GM18526 (cell line): ENCODE measurements around the gene TEKT5.

Experiments used
- POLR2A ChIP-seq: IDR thresholded peaks from 3 replicates; pipeline ENCODE4 v1.6.1; 2011; ENCODE audit not compliant: insufficient read length; ENCODE audit errors: extremely low read depth

TEKT5 gene

GRCh38 chr16:10629592-10629963 lies 65.2 kb downstream of the TEKT5 start:
- no peak for TF ChIP-seq POLR2A

DNA sequence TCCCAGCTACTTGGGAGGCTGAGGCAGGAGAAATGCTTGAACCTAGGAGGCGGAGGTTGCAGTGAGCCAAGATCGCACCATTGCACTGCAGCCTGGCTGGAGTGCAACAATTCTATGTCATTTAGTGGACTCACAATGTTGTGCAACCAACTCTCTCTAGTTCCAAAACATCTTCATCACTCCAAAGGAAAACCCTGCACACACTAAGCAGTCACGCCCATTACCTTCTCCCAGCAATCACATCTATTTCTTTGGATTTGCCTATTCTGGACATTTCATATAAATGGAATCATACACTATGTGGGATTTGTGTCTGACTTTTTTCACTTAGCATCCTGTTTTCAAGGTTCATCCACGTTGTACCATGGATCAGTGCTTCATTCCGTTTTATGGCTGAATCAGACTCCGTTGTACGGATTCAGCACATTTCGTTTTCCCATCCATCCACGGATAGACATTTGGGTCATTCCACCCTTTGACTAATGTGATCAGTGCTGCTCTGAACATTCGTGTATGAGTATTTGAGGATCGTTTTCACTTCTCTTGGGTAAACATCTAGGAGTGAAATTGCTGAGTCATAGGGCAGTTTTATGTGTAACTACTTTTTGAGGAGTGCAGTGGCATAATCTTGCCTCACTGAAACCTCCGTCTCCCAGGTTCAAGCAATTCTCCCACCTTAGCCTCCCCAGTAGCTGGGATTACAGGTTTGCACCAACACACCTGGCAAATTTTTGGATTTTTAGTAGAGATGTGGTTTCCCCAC lies 69.0 kb downstream of the TEKT5 start:
- TF ChIP-seq POLR2A, result no peak

DNA sequence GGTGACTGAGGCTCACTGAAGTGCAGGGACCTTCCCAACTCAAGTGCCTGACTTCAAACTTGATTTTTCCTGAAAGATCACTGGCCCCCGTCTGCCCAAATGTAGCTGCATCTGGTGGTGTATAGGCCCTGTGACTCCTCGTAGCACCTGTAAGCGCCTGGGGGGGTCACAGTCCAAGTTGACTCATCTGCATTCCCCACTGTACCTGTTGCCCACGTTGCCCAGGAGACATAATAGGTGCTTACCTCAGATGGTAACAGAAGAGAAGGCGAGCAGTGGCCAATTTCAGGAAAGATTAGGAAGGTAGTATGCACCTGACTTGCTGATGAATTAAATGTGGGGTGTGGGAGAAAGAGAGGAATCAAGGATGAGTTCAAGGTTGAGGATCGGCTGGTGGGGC lies 70.2 kb downstream of the TEKT5 start:
- TF ChIP-seq POLR2A, result no peak

GRCh38 chr16:10623059-10623458 lies 71.7 kb downstream of the TEKT5 start:
- no peak for TF ChIP-seq POLR2A

GRCh38 chr16:10622036-10622921 lies 72.5 kb downstream of the TEKT5 start:
- no peak for TF ChIP-seq POLR2A

- TF ChIP-seq POLR2A, result no peak
These were observed 74.6 kb downstream of the TEKT5 start for GRCh38 chr16:10620120-10620519.

DNA sequence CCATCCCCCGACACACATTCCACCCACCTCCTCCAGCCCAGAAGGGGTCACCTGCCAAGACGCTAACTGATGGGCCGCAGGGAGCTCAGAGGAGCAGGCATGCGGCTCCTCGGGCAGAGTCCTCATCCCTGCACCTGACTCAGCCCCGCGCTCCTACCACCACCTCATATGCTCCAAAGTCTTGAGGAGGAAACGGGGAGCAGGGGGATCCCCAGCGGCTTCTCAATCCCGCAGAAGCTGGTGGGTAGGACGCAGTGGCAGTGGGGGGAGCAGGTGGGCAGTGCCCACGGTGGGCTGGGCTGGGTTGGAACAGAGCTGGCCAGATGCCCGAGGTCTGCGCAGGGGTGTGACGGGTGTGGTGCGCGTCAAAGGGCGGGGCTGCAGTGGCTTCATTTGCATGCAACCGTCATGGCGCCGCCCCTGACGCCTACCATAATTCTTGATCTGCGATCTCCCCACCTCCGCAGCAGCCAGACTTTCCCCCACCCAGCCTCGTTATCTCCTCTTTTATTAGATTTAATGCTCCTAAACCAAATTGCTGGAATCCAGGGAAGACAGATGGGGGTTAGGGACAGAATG lies 75.4 kb downstream of the TEKT5 start:
- TF ChIP-seq POLR2A, result no peak

GRCh38 chr16:10618710-10619209 lies 76.0 kb downstream of the TEKT5 start:
- TF ChIP-seq POLR2A, result no peak

- TF ChIP-seq POLR2A, result no peak
These were observed 76.9 kb downstream of the TEKT5 start for GRCh38 chr16:10617662-10618420.

GRCh38 chr16:10616756-10617640 lies 77.7 kb downstream of the TEKT5 start:
- TF ChIP-seq POLR2A, result no peak

GRCh38 chr16:10616419-10616755 lies 78.3 kb downstream of the TEKT5 start:
- TF ChIP-seq POLR2A, result no peak

GRCh38 chr16:10614685-10615084 lies 80.0 kb downstream of the TEKT5 start:
- TF ChIP-seq POLR2A, result no peak

DNA sequence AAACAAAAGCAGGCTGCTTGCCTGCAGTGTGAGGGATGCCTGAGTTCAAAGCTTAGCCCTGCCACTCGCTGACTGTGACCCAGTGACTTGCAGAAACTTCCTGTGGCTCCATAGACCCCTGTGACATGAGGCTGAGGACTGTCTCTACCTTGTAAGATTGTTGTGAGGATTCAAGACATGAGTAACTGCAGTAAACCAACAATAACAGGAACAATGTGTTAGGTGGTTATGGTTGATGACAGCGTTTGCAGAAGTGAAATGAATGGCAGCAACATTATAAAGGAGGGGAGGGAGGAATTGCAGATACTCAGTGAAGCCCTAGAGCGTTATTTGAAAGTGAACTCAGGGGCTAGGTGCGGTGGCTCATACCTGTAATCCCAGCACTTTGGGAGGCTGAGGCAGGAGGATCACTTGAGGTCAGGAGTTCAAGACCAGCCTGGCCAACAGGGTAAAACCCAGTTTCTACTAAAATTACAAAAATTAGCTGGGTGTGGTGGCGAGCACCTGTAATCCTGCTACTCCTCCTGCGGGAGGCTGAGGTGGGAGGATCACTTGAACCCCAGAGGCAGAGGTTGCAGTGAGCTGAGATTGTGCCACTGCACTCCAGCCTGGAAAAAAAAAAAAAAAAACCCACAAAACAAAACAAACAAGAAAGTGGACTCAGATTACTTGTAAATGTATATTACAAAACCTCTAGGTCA lies 80.8 kb downstream of the TEKT5 start:
- TF ChIP-seq POLR2A, result no peak

- no peak for TF ChIP-seq POLR2A
These were observed 82.0 kb downstream of the TEKT5 start for GRCh38 chr16:10612649-10613179.

DNA sequence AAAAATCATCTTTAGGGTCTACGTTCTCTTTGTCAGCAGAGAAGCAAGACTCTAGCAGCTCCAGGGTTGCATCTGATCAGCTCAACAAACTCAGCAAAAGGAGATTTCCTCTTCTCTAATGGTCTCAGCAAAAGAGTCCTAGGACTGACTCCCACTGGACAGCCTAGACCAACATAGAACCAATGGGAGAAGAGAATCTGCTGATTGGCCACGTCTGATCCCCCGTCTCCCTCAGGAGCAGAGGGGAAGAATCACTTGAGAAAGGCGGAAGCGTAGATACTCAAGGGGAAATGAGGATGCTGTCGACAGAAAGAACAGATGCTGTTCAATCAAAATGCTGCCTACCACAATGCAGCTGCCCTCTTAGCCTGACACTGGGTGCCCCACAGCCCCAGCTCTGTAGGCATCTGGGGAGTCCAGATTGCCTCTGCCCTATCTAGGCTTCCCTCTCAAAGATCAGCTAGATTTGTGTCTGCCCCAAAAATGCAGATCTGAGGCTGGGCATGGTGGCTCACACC lies 82.8 kb downstream of the TEKT5 start:
- no peak for TF ChIP-seq POLR2A
